ENCODE results near the gene AHRR. TPM values are rescaled to one million over a fixed set of nuclear protein-coding genes. Genes with fewer than 3 reads are reported as not detected.

AHRR gene
- total RNA-seq, 1 donor from 2014 or later, result 11.3 TPM

DNA sequence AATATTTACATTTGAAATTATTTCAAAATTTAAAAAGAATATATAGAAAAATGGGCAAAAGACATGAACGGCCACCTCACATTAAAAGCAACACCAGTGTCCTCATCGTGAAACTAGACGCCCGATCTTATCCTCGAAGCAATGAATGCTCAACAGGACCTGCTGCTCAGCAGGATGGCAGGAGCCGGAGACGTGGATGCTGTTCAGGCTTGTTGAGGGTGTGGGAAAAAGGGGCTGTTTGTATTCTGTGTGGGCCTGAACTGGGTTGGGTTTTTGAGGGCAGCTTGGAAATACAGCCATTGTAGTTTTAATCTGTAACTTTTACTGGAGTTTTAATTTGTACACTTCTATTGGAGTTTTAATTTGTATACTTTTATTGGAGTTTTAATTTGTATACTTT lies 141.8 kb downstream of the AHRR start:
- H3K9me3 ChIP-seq, result no peaks in the 10 kb centered on the region
- H3K27me3 ChIP-seq, result no peaks in the 10 kb centered on the region
- no peak overlapping the region for H3K27ac ChIP-seq
- peaks cover 10% of the 10 kb centered on the region for H3K4me1 ChIP-seq
- peaks cover 0 to 55% of the 10 kb centered on the region in 2 donors for H3K36me3 ChIP-seq
- intact Hi-C loops (cut with DNase I), result no loop called here
- TF ChIP-seq CTCF (IDR thresholded peaks at IDR 0.05) (no peak), POLR2A (IDR thresholded peaks at IDR 0.05) (no peak), POLR2AphosphoS5 (IDR thresholded peaks at IDR 0.05; ENCODE audit: insufficient read depth in 1 of 2, low read depth in 1 of 2) (no peak)
- H3K4me3 ChIP-seq, result no peak overlapping the region
- DNase-seq (ENCODE audit: extremely low spot score in 2 of 2), result no peak

DNA sequence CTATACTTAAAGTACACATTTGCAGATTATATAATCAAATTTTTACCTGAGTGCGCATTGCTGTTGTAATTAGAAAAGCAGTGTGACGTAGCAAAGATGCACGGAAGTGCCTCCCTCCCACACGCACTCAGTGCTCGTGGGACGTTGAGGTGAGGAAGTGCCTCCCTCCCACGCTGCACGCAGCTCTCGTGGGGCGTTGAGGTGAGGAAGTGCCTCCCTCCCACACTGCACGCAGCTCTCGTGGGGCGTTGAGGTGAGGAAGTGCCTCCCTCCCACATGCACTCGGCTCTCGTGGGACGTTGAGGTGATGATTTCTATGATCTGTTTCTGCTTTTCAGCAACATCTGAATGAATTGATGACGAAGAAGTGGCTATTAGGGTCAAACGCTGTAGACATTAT lies 142.4 kb downstream of the AHRR start:
- Histone ChIP-seq H3K4me3 (no peak overlapping the region), H3K9me3 (no peaks in the 10 kb centered on the region), H3K27me3 (no peaks in the 10 kb centered on the region), H3K36me3 (peaks cover 0 to 62% of the 10 kb centered on the region in 2 donors), H3K27ac (no peak overlapping the region), H3K4me1 (peaks cover 3% of the 10 kb centered on the region)
- TF ChIP-seq POLR2A (IDR thresholded peaks at IDR 0.05) (no peak), POLR2AphosphoS5 (IDR thresholded peaks at IDR 0.05; ENCODE audit: insufficient read depth in 1 of 2, low read depth in 1 of 2) (no peak), CTCF (IDR thresholded peaks at IDR 0.05) (no peak)
- no peak for DNase-seq (ENCODE audit: extremely low spot score in 2 of 2)
- intact Hi-C loops (cut with DNase I), result no loop called here

- H3K36me3 ChIP-seq, result peaks cover 0 to 64% of the 10 kb centered on the region in 2 donors
- intact Hi-C loops (cut with DNase I), result no loop called here
- no peak overlapping the region for H3K4me3 ChIP-seq
- no peaks in the 10 kb centered on the region for H3K4me1 ChIP-seq
- no peak overlapping the region for H3K27ac ChIP-seq
- H3K9me3 ChIP-seq, result no peaks in the 10 kb centered on the region
- TF ChIP-seq POLR2A (IDR thresholded peaks at IDR 0.05) (no peak), POLR2AphosphoS5 (IDR thresholded peaks at IDR 0.05; ENCODE audit: insufficient read depth in 1 of 2, low read depth in 1 of 2) (no peak), CTCF (IDR thresholded peaks at IDR 0.05) (no peak)
- no peaks in the 10 kb centered on the region for H3K27me3 ChIP-seq
- DNase-seq (ENCODE audit: extremely low spot score in 2 of 2), result no peak
These were observed 142.9 kb downstream of the AHRR start for GRCh38 chr5:464446-464842.

DNA sequence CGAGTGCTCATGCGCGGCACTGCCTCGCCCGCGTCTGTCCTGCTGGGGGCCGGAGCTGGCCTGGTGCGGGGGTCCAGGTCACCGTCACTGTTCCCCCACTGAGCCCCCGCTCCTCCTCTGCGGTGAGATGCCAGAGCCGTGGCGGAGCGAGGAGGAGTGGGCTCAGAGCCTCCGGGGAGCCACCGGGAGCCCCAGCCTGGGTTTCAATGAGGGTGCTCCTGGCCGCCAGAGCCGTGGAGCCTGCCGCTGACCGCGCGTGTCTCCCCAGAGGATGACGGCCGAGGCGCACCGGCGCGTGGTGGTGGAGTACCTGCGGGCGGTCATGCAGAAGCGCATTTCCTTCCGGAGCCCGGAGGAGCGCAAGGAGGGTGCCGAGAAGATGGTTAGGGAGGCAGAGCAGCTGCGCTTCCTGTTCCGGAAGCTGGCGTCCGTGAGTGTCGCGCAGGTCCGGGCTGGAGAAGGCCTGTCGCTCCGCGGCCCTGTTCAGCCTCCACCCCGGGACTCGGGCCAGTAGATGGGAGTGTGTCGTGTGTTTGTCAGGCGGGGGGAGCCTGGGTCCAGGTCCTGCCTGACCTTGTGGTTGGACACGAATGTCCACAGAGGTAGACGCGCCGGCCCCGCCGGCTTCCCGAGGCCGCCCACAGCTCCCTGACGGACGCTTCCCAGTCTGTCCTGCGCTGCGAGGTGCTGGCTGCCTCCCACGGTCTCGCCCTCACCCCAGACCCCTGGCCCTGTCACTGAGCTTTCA lies 143.5 kb downstream of the AHRR start:
- DNase-seq (ENCODE audit: extremely low spot score in 2 of 2), result no peak
- H3K9me3 ChIP-seq, result no peaks in the 10 kb centered on the region
- peaks cover 0 to 59% of the 10 kb centered on the region in 2 donors for H3K36me3 ChIP-seq
- H3K27me3 ChIP-seq, result no peaks in the 10 kb centered on the region
- no peak overlapping the region for H3K27ac ChIP-seq
- H3K4me3 ChIP-seq, result no peak overlapping the region
- TF ChIP-seq CTCF (IDR thresholded peaks at IDR 0.05), result no peak
- TF ChIP-seq POLR2A (IDR thresholded peaks at IDR 0.05), result no peak
- no peak for TF ChIP-seq POLR2AphosphoS5 (IDR thresholded peaks at IDR 0.05; ENCODE audit: insufficient read depth in 1 of 2, low read depth in 1 of 2)
- H3K4me1 ChIP-seq, result no peaks in the 10 kb centered on the region
- intact Hi-C loops (cut with DNase I), result no loop called here
